Osteoblast (primary cell): ENCODE measurements around the gene IL13RA1. TPM values are rescaled to one million over a fixed set of nuclear protein-coding genes. Genes with fewer than 3 reads are reported as not detected.
A peak's percentile ranks its signal among the peaks of the same experiment; 100 is the strongest.

ENCODE experiments used
- DNase-seq: peaks from one replicate; pipeline ENCODE4 v3.0.0; 2011; ENCODE audit warnings: low spot score, mixed read lengths; ENCODE audit not compliant: insufficient read length; ENCODE audit errors: missing footprints
- H2AFZ ChIP-seq: 2 replicates; pipeline ENCODE4 v1.6.0; 2011; ENCODE audit warnings: mild to moderate bottlenecking, low read length
- H3K27ac ChIP-seq: 2 replicates; pipeline ENCODE4 v1.5.1; 2011; ENCODE audit warnings: mild to moderate bottlenecking, low read depth, low read length, moderate library complexity
- H3K27me3 ChIP-seq: 2 replicates; pipeline ENCODE4 v1.6.0; 2012; ENCODE audit warnings: mild to moderate bottlenecking, control low read depth, inconsistent platforms, low read length, moderate library complexity; ENCODE audit not compliant: insufficient read depth
- H3K36me3 ChIP-seq: 2 replicates; pipeline ENCODE4 v1.5.1; 2011; ENCODE audit warnings: mild to moderate bottlenecking, low read length, control low read depth, moderate library complexity; ENCODE audit not compliant: insufficient read depth
- H3K4me1 ChIP-seq: 2 replicates; pipeline ENCODE4 v1.5.1; 2011; ENCODE audit warnings: mild to moderate bottlenecking, low read length, control low read depth, moderate library complexity; ENCODE audit not compliant: insufficient read depth
- H3K4me2 ChIP-seq: 2 replicates; pipeline ENCODE4 v1.6.0; 2011; ENCODE audit warnings: mild to moderate bottlenecking, low read length; ENCODE audit not compliant: insufficient read depth
- H3K4me3 ChIP-seq: fragments of 200-600 bp; sonication (generic); 3 replicates; pipeline ENCODE4 v1.5.1; 2012; ENCODE audit warnings: mild to moderate bottlenecking, low read length, inconsistent platforms; ENCODE audit not compliant: insufficient read depth
- H3K79me2 ChIP-seq: 2 replicates; pipeline ENCODE4 v1.6.0; 2012; ENCODE audit warnings: mild to moderate bottlenecking, low read length, control low read depth, inconsistent platforms; ENCODE audit not compliant: insufficient read depth
- H3K9me3 ChIP-seq: 2 replicates; pipeline ENCODE4 v1.5.1; 2011; ENCODE audit warnings: low read depth, low read length, control low read depth
- H4K20me1 ChIP-seq: 2 replicates; pipeline ENCODE4 v1.6.0; 2012; ENCODE audit warnings: mild to moderate bottlenecking, low read length, control low read depth; ENCODE audit not compliant: insufficient read depth
- total RNA-seq: library from RNA; depleted of rRNA; stranded (reverse); fragments of >200 nt; gene quantifications from 2 replicates; pipeline ENCODE4 v1.2.3, GENCODE V29; 2012
- TF ChIP-seq, protein P1 (sequence below): IDR thresholded peaks from 2 replicates; pipeline ENCODE4 v1.5.1; 2011; ENCODE audit warnings: mild to moderate bottlenecking, low read depth, low read length, moderate library complexity; ENCODE audit errors: extremely low read depth

IL13RA1 gene
- total RNA-seq, 1 donor: 81.4 TPM

DNA sequence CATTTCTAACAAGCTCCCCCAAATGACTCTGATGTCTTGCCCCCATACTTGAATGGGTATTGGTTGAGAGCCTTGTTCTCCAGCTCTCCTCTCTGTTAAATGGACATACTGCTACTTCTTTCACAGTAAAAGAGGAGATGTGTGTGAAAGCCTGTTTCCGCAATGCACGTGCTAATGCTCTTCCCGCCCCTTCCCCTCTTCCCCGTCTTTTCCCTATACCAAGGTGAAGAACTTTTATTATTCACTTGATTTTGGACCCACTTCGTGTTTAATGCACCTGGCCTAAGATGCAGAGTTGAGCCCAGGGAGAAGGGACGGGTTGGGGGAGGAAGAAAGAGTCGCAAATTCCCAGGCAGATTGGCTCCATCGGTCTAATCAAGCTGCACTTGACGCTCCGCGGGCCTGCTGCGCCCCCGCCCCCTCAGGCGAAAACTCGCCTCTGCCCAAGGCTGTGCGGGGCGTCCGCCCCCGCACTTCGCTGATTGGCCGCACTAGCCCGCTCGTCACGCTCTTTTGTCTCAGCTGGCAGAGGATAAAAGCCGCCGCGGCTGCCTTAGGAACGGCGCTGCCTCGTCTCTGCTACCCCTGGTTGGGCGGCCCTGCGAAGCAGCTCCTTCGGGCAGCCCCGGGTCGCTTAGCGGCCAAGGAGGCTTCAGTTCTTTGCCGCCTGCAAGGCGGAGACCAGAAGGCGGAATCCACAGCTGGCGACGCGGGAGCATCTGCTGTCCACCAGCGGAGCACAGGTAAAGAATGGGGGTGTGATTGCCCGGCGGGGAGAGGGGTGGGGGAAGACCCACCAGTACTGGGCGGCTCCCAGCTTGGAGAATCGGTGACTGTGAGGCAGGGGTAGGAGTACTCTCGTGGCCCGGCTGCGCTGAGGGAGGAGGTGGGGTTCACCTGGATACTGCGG is 96.1 kb downstream of the IL13RA1 start, which contains the start of gene ZCCHC12:
ZCCHC12 (plus strand) TSS at position 562 of the 910 bp plus-strand sequence. CDS start 1,421 bp downstream, outside the sequence.
- Histone ChIP-seq H3K4me2 (peak within 1 kb of the TSS; percentile 57), H4K20me1 (no peaks in the 10 kb centered on the region), H3K4me1 (peaks cover 6% of the 10 kb centered on the region), H3K79me2 (no peaks in the 10 kb centered on the region), H2AFZ (peak within 1 kb of the TSS; percentile 20), H3K27me3 (peaks cover 26% of the 10 kb centered on the region), H3K9me3 (peaks cover 3% of the 10 kb centered on the region), H3K36me3 (no peaks in the 10 kb centered on the region), H3K27ac (no peak within 1 kb of the TSS), H3K4me3 (peak within 1 kb of the TSS; percentile 48)
- DNase-seq: peak; percentile 84
- TF ChIP-seq, protein P1, sequence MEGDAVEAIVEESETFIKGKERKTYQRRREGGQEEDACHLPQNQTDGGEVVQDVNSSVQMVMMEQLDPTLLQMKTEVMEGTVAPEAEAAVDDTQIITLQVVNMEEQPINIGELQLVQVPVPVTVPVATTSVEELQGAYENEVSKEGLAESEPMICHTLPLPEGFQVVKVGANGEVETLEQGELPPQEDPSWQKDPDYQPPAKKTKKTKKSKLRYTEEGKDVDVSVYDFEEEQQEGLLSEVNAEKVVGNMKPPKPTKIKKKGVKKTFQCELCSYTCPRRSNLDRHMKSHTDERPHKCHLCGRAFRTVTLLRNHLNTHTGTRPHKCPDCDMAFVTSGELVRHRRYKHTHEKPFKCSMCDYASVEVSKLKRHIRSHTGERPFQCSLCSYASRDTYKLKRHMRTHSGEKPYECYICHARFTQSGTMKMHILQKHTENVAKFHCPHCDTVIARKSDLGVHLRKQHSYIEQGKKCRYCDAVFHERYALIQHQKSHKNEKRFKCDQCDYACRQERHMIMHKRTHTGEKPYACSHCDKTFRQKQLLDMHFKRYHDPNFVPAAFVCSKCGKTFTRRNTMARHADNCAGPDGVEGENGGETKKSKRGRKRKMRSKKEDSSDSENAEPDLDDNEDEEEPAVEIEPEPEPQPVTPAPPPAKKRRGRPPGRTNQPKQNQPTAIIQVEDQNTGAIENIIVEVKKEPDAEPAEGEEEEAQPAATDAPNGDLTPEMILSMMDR: no peak

DNA sequence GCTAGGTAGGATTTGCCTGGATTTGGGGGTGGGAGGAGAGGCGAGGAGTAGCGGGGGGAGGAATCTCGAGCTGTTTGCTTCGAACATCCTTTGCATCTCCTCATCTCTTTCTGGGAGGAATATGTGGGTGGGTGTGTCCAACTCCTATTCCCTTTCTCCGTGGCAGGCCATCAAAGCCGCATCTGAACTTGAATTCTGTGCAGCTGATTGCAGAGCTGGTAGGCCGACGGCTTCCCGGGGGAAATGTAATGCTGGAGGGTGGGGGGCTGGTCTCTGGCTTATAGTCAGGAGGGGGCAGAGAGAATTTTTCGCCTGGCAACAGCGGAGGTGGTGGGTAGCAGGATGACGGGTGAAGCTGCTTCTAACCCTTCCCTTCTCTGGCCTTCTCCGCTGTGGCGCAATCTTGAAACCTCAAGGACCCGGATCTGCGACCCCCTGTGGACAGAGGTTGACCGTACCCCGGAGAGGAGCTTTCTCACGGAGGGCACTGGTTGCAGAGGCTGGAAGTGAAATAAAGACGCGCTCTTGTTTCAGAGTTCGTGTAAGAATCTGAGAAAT is 96.8 kb downstream of the IL13RA1 start:
- no peaks in the 10 kb centered on the region for H3K79me2 ChIP-seq
- peak overlapping the region; percentile 48 for H3K4me3 ChIP-seq
- no peak overlapping the region for H3K27ac ChIP-seq
- peaks cover 6% of the 10 kb centered on the region for H3K4me1 ChIP-seq
- TF ChIP-seq, protein P1: no peak
- no peak for DNase-seq
- H3K36me3 ChIP-seq: no peaks in the 10 kb centered on the region
- peaks cover 3% of the 10 kb centered on the region for H3K9me3 ChIP-seq
- no peak overlapping the region for H2AFZ ChIP-seq
- H3K4me2 ChIP-seq: peak overlapping the region; percentile 57
- no peaks in the 10 kb centered on the region for H4K20me1 ChIP-seq
- peaks cover 26% of the 10 kb centered on the region for H3K27me3 ChIP-seq

DNA sequence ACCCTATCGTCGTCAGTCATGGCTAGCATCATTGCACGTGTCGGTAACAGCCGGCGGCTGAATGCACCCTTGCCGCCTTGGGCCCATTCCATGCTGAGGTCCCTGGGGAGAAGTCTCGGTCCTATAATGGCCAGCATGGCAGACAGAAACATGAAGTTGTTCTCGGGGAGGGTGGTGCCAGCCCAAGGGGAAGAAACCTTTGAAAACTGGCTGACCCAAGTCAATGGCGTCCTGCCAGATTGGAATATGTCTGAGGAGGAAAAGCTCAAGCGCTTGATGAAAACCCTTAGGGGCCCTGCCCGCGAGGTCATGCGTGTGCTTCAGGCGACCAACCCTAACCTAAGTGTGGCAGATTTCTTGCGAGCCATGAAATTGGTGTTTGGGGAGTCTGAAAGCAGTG is 97.8 kb downstream of the IL13RA1 start:
- Histone ChIP-seq H3K79me2 (no peaks in the 10 kb centered on the region), H4K20me1 (no peaks in the 10 kb centered on the region)

More for the DNA sequence above, 97.8 kb downstream of the IL13RA1 start:
- Histone ChIP-seq H3K27me3 (peaks cover 26% of the 10 kb centered on the region), H3K4me2 (no peak overlapping the region), H3K36me3 (no peaks in the 10 kb centered on the region), H3K9me3 (peaks cover 3% of the 10 kb centered on the region), H3K4me3 (no peak overlapping the region), H3K27ac (no peak overlapping the region), H2AFZ (no peak overlapping the region), H3K4me1 (peaks cover 6% of the 10 kb centered on the region)
- no peak for DNase-seq
- TF ChIP-seq, protein P1: no peak
